ENCODE results near the gene SLC9A9.

GRCh38 chr3:143421556-143421955 is 426.7 kb downstream of the SLC9A9 start:
- TF ChIP-seq EZH2 (optimal IDR thresholded peaks at IDR 0.05; ENCODE audit: low read depth, low read length) (no peak), CTCF (IDR thresholded peaks at IDR 0.05; ENCODE audit: low read length) (no peak)
